GM18508 (cell line): ENCODE data around the gene DCD.
"Not testable (repeated sequence)": the region's sequence is repeated elsewhere in the genome, so short reads cannot be mapped to it uniquely, and the experiment has no call there.

ENCODE experiments used
- ATAC-seq: cut with Tn5 transposase; IDR thresholded peaks from one replicate; pipeline ENCODE4 v1.9.1; 2021; ENCODE audit warnings: moderate number of reproducible peaks; ENCODE audit not compliant: insufficient read depth, unreplicated experiment

DCD gene

GRCh38 chr12:54657105-54657607 is 9.0 kb upstream of the DCD start:
- ATAC-seq, result no peak

DNA sequence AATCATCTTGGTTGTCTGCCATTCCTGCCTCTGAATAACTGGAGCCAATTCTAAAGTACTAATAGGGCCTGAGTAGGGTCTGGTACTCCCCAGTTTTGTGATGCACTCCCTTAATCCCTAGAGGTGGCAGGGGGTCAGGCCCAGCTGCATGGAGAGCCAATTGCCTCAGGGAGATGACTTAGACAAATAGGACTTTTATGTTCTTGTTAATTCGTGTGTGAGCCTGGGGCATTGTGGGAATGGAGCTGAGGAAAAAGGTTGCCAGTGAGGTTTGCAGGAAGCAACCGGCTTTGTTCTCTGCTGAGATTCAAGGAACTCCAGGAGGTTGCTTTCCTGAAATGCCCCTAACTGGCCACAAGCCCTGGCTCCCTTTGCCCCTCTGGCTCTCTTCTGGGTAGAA is 6.8 kb upstream of the DCD start:
- ATAC-seq, result no peak

GRCh38 chr12:54653025-54653424 is 4.9 kb upstream of the DCD start:
- no peak for ATAC-seq

GRCh38 chr12:54650889-54651288 is 2.7 kb upstream of the DCD start:
- ATAC-seq, result no peak

DNA sequence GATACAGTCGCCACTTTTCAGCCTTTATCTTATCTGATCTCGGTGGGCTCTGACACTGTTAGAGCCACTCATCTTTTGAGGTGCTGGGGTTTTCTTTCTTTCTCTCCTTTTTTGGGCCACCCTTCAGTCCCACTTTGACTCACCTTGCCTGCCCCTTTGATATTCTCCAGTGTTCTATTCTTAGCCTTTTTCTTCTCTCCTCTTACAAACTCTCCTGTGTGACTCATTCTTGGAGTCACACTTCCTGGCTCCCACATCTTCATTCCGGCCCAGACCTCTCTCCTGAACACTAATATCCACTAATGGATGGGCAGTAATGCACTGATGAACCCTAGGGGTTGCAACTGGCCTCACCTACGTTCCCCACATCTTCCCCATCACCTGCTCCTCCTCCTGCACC is 2.2 kb upstream of the DCD start:
- ATAC-seq, result no peak

DNA sequence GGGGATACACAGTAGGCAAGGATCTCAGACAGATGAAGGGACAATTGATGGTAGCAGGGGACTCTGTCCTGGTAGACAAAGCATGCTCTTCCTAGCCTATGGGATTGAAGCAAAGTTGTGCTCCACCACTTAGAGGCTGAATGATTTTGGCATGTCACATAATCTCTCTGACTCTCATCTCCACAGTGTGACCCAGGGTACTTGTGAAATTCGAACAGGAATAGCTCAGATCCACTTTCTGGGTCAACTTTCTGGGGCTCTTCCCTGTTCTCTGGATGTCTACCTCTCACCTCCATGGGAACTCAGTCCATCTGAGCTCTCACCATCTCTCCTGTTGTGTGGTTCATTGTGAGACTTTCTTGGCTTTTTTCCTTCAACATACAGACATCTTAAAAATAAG is 1.7 kb upstream of the DCD start:
- ATAC-seq, result no peak

DNA sequence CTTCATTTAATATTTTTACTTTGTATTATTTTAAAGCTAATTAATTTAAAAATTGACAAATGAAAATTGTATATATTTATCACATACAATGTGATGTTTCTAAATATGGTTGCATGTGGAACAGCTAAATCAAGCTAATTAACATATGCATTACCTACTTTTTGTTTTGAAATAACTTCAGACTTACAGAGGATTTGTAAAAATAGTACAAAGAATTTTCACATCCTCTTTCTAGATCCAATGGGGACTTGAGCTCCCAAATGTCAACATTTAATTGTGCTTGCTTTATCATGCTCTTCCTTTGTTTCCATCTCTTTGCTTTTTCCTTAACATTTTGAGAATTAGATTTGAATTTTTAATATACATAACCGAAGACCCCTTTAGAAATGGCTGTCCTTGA is 6.6 kb downstream of the DCD start:
- no peak for ATAC-seq

DNA sequence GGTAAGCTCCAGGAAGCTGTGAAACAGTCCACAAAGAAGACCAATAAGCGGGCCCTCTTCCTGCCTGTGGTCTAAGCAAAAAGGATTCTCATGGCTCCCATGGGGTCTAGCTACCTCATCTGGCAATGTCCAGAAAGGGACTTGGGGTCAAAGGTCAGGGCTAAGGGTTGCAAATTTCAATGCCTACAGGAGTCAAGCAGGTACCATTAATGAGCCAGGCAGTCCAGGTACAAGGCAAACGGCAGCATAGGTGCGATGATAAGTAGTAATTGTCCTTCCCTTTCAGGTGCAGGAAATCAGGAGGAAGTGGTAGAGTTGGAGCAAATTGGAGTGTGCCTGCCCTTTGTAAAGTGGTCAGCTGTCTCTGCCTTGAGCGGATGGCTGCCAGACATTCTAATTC is 7.1 kb downstream of the DCD start:
- no peak for ATAC-seq

DNA sequence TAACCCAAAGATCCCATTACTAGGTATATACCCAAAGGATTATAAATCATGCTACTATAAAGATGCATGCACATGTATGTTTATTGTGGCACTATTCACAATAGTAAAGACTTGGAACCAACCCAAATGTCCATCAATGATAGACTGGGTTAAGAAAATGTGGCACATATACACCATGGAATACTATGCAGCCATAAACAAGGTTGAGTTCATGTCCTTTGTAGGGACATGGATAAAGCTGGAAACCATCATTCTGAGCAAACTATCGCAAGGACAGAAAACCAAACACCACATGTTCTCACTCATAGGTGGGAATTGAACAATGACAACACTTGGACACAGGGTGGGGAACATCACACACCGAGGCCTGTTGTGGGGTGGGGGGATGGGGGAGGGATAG is 9.1 kb downstream of the DCD start:
- ATAC-seq, result not testable (repeated sequence)

DNA sequence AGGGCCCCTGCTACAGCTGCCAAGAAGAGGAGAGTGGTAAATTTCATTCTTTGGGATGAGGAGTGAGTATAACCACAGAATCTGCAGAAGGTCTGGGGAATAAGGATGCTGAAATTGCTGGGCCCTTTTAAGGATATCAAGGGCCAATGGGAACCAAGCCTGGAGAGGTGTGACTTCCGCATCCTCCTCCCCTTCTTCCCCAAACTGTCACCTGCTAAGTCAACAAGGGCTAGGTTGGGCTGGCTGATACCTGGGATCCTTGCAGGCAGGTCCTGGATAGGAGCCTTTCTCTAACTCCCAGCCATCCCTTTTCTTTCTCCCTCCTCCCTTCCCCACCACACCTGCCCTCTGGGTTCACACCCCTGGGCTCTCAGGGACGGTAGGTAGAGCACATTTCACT is 13.4 kb downstream of the DCD start, which contains the start of gene LACRT:
TSS of gene LACRT (minus strand) at position 101 of the 400 bp plus-strand sequence. CDS start at position 47, 54 bp downstream.
- ATAC-seq, result no peak

DNA sequence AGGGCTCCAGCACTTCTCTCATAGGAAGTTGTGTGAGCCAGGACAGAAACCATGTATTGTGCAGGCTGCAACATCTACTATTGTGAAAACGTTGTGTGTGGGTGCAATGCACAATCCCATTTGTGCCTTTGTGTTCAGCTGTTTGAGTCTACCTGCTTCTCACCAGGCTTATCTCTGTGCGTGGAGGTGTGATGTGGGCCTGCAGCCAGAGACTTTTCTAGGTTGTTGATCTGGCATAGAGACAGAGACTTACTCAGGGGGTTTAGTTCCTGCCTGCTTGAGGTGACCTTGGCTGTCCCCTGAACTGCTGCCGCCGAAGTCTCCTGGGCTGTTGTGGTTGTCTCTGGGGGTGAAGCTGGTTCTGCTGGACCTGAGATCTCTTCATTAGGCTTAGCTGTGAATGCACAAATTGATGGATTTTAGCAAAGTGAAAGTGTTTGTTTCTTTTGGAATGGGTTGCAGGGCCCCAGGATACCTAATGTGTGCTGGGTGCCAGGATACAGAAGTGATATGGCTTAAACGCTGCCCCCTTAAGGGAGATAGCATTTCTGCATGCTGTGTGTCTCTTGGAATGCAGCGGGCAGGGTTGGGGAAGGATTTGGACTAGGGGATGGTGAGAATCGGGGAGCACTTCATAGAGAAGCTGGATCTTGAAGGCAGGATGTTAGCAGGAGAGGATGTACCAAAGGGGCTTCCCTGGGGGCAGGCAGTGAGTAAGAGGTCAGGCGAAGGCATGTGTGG is 16.0 kb downstream of the DCD start:
- no peak for ATAC-seq

DNA sequence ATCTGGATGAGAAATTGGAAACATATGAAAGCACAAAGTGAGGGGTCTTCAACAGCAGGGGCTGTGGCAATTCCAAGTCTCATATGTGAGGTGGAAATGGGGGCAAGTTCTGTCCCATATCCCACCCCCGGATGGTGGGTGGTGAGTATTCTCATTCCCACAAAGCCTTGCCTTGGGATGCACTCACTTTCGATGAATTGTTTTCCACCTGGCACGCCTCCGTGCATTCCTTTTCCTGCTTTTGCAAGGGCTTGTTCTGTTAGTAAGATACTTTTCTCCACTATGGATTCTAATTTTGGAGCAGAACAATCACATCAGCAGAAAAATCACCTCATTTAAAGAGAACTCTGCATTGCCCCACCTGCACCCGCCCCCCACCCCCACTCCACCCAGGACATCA is 16.6 kb downstream of the DCD start:
- no peak for ATAC-seq

DNA sequence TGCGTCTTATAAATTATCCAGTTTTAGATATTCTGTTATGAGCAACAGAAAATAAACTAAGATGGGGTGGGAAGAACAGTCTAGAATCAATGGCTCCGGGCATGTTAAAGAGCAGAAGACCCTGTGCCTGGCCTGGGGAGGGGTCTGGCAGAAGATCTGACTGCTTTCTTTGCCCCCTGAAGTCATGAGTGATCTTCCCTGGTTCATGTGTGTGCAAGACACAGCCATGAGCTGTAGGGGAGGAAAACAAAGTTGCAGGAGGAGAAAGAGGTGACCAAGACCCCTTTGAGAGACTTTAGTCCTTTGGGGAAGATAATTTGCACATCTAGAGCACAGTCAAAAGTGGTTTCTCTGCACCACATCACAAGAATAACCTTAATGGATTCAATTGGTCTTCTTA is 18.2 kb downstream of the DCD start:
- ATAC-seq, result no peak

- no peak for ATAC-seq
These were observed 19.8 kb downstream of the DCD start for GRCh38 chr12:54628186-54628846.

GRCh38 chr12:54627304-54627703 is 20.9 kb downstream of the DCD start:
- ATAC-seq, result no peak

- no peak for ATAC-seq
These were observed 22.6 kb downstream of the DCD start for GRCh38 chr12:54625598-54625997.

DNA sequence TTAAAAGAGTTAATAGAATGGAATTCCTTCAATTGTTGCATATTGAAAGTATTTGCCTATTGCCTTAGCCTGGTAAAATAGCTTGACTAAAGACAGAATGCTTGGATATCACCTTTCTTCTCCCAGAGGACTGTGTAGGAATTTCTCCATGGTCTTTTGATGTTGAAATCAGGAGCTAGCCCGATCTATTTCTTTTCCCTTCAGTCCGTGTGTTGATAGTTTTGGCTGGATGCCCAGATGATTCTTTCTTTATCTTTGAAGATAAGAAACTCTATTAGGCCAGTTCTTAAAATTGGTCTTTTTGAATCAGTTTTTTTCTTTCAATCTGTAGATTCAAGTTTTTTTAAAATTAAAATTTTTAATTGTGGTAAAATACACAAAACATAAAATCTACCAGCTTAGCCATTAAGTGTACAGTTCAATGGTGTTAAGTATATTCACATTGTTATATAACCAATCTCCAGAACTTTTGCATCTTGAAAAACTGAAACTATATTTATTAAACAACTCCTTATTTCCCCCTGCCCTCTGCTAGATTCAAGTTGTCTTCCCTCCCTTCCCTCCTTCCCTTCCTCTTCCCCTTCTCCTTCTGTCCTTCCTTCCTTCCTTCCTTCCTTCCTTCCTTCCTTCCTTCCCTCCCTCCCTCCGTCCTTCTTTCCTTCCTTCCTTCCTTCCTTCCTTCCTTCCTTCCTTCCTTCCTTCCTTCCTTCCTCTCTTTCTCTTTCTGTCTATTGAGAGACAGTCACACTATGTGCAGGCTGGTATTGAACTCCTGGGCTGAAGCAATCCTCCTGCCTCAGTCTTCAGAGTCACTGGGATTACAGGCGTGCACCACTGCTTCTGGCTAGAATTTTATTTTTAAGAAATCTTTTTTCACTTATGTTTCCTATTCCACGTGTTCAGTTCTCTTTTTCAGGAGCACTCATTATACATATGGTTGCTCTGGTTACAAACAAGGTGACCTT is 23.6 kb downstream of the DCD start:
- no peak for ATAC-seq

DNA sequence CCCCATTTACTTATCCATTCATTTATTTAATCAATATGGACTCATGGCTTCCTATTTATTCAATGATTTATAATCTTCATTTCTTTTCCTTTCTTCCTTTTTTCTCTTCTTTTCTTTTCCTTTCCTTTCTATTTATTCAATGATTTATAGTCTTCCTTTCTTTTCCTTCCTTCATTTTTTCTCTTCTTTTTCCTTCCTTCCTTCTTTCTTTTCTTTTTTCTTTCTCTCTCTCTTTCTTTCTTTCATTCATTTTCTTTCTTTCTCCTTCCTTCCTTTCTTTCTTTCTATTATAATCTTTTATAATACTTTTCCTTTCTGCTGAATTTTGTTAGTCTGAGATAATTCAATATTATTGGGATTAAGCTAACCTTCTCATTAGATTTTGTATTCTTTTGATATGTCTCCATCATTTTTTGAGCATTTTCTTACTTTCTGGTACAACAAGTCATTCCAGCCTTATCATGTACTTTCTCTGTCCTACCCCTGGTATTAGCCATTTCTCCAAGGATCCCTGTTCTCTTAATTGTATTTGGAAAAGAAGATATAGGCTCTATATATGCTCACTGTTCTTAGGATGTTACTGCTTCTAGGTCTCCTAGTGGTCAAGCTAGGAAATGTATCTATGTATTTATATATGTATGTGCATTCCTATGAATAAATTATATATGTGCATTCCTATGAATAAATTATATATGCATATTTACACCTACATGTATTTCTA is 25.5 kb downstream of the DCD start:
- no peak for ATAC-seq

DNA sequence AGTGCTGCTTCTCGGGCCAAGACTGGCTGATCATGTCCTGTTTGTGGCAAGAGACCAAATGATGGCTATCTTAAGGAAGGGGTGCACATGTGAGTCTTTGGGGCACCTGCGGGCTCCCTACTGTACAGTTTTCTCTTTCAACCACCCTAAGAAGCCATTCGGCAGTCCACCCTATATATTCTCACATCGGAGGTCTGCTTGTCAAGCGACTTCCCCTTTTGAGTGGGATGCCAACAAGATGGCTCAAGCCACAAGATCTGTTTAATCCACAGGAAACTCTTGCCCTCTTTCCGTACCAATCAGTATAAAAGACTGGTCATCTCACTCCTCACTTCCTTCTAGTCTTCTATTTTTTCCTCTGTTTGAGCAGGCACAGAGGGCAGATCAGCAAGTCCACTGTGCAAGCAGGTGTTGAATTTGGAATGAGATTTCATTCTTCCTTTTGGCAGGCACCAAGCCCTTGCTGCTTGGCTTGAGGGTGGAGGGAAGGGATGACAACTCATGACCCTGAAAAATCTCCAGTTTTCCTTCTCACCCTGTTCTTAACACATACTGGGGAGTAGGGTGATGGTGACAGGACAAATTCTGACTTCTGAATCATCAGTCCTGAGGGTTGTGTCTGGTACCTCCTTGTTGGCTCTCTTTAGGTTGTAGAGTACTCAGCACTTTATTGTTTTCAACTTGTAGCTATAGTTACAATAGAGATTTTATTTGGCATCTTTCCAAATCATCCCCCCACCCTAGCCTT is 31.1 kb downstream of the DCD start:
- no peak for ATAC-seq
